Tibial nerve (tissue), 4 donors: ENCODE data around the gene SEMA3G. TPM values are rescaled to one million over a fixed set of nuclear protein-coding genes. Genes with fewer than 3 reads are reported as not detected.

Experiments used
- DNase-seq, 2 donors: peaks; one replicate each; pipeline ENCODE4 v3.0.0-alpha.2; 2019; ENCODE audit warnings: low spot score in 2 of 2
- H3K27ac ChIP-seq, 4 donors: fragments of 200-600 bp; sonication (generic) in 3 of 4; one replicate each; pipeline ENCODE4 v1.5.1; 2017 to 2019; ENCODE audit warnings: mild to moderate bottlenecking in 1 of 4
- H3K27me3 ChIP-seq, 2 donors: fragments of 200-600 bp; sonication (generic) in 1 of 2; one replicate each; pipeline versions ENCODE4 v1.5.1 to v1.6.0; 2017 to 2019
- H3K36me3 ChIP-seq, 3 donors: fragments of 200-600 bp; sonication (generic); one replicate each; pipeline ENCODE4 v1.5.1; 2018 to 2019
- H3K4me1 ChIP-seq, 4 donors: fragments of 200-600 bp; sonication (generic) in 3 of 4; one replicate each; pipeline ENCODE4 v1.5.1; 2017 to 2019
- H3K4me3 ChIP-seq, 4 donors: fragments of 200-600 bp; sonication (generic) in 3 of 4; one replicate each; pipeline ENCODE4 v1.5.1; 2017 to 2019; ENCODE audit warnings: mild to moderate bottlenecking in 1 of 4, moderate library complexity in 1 of 4
- H3K9me3 ChIP-seq, 4 donors: fragments of 200-600 bp; sonication (generic) in 3 of 4; one replicate each; pipeline ENCODE4 v1.5.1; 2017 to 2019
- CTCF ChIP-seq, 5 experiments: fragments of 200-600 bp in 3 of 5; fragments of 450-650 bp in 2 of 5; sonication (generic) in 3 of 5; IDR thresholded peaks; one replicate each; pipeline ENCODE4 v1.5.1; 2016 to 2019; ENCODE audit warnings: antibody characterized with exemption in 5 of 5, mild to moderate bottlenecking in 3 of 5, moderate library complexity in 2 of 5
- EP300 ChIP-seq, 2 donors: sonication (generic); formaldehyde crosslinking; IDR thresholded peaks; one replicate each; pipeline ENCODE4 v1.6.1; 2017; ENCODE audit warnings: antibody characterized with exemption in 2 of 2, mild to moderate bottlenecking in 1 of 2
- POLR2A ChIP-seq, 2 donors: fragments of 450-650 bp; IDR thresholded peaks; one replicate each; pipeline ENCODE4 v1.6.1; 2017; ENCODE audit warnings: antibody characterized with exemption in 2 of 2, mild to moderate bottlenecking in 2 of 2, moderate library complexity in 2 of 2
- WGBS, 2 donors: methylation state at CpG; one replicate each; pipeline ENCODE4 v1.1.5; 2018; 5-methylcytosine and 5-hydroxymethylcytosine counted together
- total RNA-seq, 4 donors: library from RNA; depleted of rRNA; stranded (reverse); fragments of >200 nt; gene quantifications; one replicate each; pipeline ENCODE4 v1.1.0, GENCODE V29; 2016

SEMA3G gene
- total RNA-seq, 4 donors from 2014 or later: 11.5 to 67.5 (median 32.7) TPM

GRCh38 chr3:52477796-52478095 is 32.8 kb upstream of the SEMA3G start:
- H3K9me3 ChIP-seq: no peaks in the 10 kb centered on the region
- H3K27ac ChIP-seq: peak overlapping the region in 1 of 4 donors; percentile 13
- no peak for DNase-seq
- H3K36me3 ChIP-seq: peaks cover 0 to 100% (median 24%) of the 10 kb centered on the region in 3 donors
- TF ChIP-seq CTCF (IDR thresholded peaks at IDR 0.05) (no peak), POLR2A (IDR thresholded peaks at IDR 0.05) (no peak), EP300 (IDR thresholded peaks at IDR 0.05) (no peak)
- WGBS, 2 donors: 61 to 95% methylated on average over 3 to 6 of the region's 6 CpGs
- peaks cover 0 to 54% (median 17%) of the 10 kb centered on the region in 4 donors for H3K4me1 ChIP-seq
- no peaks in the 10 kb centered on the region for H3K27me3 ChIP-seq
- H3K4me3 ChIP-seq: no peak overlapping the region

GRCh38 chr3:52477076-52477795 is 32.3 kb upstream of the SEMA3G start:
- TF ChIP-seq POLR2A (IDR thresholded peaks at IDR 0.05) (no peak), CTCF (IDR thresholded peaks at IDR 0.05) (no peak), EP300 (IDR thresholded peaks at IDR 0.05) (no peak)
- no peak for DNase-seq
- WGBS, 2 donors: 86 to 87% methylated on average over 16 of the region's 16 CpGs
- Histone ChIP-seq H3K4me1 (peaks cover 0 to 54% (median 17%) of the 10 kb centered on the region in 4 donors), H3K9me3 (no peaks in the 10 kb centered on the region), H3K27ac (peak overlapping the region in 1 of 4 donors; percentile 13), H3K4me3 (no peak overlapping the region), H3K27me3 (no peaks in the 10 kb centered on the region), H3K36me3 (peaks cover 0 to 100% (median 24%) of the 10 kb centered on the region in 3 donors)

GRCh38 chr3:52473026-52473425 is 28.1 kb upstream of the SEMA3G start:
- Histone ChIP-seq H3K27me3 (no peaks in the 10 kb centered on the region), H3K9me3 (no peaks in the 10 kb centered on the region), H3K4me3 (no peak overlapping the region), H3K36me3 (peaks cover 3 to 80% (median 3%) of the 10 kb centered on the region in 3 donors), H3K27ac (peak overlapping the region in 2 of 4 donors; percentile 50), H3K4me1 (peaks cover 0 to 60% (median 20%) of the 10 kb centered on the region in 4 donors)
- WGBS, 2 donors: 71 to 73% methylated on average over 4 to 5 of the region's 5 CpGs
- no peak for DNase-seq
- TF ChIP-seq POLR2A (IDR thresholded peaks at IDR 0.05) (no peak), CTCF (IDR thresholded peaks at IDR 0.05) (no peak)

- 69% methylated on average over 14 of the region's 14 CpGs for WGBS, 2 donors
- Histone ChIP-seq H3K9me3 (no peaks in the 10 kb centered on the region), H3K27ac (peak overlapping the region in 2 of 4 donors; percentile 25 to 50), H3K36me3 (peaks cover 0 to 75% (median 3%) of the 10 kb centered on the region in 3 donors), H3K27me3 (no peaks in the 10 kb centered on the region), H3K4me1 (peaks cover 0 to 63% (median 20%) of the 10 kb centered on the region in 4 donors), H3K4me3 (no peak overlapping the region)
- TF ChIP-seq POLR2A (IDR thresholded peaks at IDR 0.05) (no peak), CTCF (IDR thresholded peaks at IDR 0.05) (no peak), EP300 (IDR thresholded peaks at IDR 0.05) (no peak)
- no peak for DNase-seq
Measured at GRCh38 chr3:52472239-52473000, 27.5 kb upstream of the SEMA3G start.
